ENCODE results near the gene LPP. TPM values are rescaled to one million over a fixed set of nuclear protein-coding genes. Genes with fewer than 3 reads are reported as not detected.

Gene LPP
- total RNA-seq, 1 experiment from 2014 or later: 20.2 TPM

GRCh38 chr3:188916934-188917401 lies 763.0 kb downstream of the LPP start:
- no peak for DNase-seq (ENCODE audit: low read depth, low spot score)
- in situ Hi-C loops (cut with HindIII; ENCODE audit: low pct_unique_long_range_greater_than_20kb, low sequenced_read_pairs): no loop called here

DNA sequence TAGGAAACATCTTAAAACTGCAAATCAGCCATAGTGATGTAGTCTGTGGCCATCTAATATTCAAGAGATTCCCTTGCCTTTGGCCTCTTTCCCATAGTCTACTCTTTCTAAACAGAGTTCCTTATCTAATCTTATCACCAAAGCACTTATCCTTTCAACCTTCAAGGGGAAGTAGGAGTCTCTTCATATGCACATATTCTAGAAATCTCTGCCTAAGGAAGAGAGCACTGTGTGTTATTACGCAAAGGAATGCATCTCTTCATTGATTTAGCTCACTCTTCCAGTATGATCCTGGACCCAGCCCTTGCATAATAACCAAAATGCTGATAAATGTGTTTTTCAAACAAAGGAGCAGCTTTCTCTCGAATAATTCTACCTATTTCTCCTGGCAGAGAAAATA lies 764.1 kb downstream of the LPP start:
- in situ Hi-C loops (cut with HindIII; ENCODE audit: low pct_unique_long_range_greater_than_20kb, low sequenced_read_pairs): no loop called here
- DNase-seq (ENCODE audit: low read depth, low spot score): no peak

GRCh38 chr3:188923671-188924070 lies 769.7 kb downstream of the LPP start:
- DNase-seq (ENCODE audit: low read depth, low spot score): no peak
- in situ Hi-C loops (cut with HindIII; ENCODE audit: low pct_unique_long_range_greater_than_20kb, low sequenced_read_pairs): no loop called here

GRCh38 chr3:188925376-188925775 lies 771.4 kb downstream of the LPP start:
- in situ Hi-C loops (cut with HindIII; ENCODE audit: low pct_unique_long_range_greater_than_20kb, low sequenced_read_pairs): no loop called here
- no peak for DNase-seq (ENCODE audit: low read depth, low spot score)

DNA sequence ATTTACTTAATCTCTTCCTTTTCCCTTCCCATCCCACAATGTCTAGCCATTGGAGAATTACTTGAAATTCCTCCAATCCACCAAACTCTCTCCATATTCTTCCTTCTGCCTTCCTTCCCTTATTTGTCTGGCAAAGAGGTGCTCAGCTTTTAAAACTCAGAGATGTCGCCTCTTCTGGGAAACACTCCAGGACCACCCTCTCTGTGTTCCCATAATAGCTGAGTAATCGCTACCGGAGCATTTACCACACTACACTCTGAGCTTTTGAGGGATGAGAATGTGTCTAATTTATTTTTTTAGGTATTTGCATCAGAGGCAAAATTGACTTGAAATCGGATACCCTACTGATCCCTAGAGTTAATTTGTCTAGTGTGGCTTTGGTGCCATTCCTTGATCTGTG lies 772.2 kb downstream of the LPP start:
- no peak for DNase-seq (ENCODE audit: low read depth, low spot score)
- in situ Hi-C loops (cut with HindIII; ENCODE audit: low pct_unique_long_range_greater_than_20kb, low sequenced_read_pairs): no loop called here

DNA sequence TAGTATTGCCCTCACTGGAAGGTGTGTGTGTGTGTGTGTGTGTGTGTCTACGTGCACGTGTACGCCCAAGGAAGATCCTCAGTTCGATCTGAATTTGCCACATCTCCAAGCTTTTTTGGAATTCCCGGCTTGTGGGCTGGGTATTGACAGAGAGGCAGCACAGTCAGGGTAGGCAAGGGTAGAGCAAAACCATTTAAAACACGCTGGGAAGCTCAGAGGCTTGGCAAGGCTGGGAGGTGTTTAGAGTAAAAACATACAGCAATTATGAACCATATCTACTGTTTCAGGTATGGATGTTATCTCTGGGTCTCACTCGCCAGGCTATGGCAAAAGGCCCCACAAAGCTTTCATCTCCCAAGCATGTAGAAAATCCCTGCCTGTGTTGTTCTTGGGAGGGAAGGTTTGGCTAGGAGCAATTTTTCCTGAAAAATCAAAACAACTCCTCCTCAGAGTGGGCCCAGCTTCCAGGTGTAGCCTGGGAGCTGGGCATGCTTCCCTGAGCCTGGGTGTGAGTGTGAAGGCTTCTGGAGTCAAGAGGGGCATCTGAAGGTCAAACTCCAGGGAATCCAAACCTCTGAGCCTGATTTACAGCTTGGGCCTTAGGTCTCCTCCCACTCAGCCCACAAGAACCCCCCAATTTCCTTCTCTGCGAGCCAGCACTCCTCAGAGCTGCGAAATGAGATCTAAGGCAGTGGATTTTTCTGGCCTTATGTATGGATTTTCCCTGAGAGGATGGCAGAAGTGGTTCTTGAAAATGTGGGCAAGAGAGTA lies 773.0 kb downstream of the LPP start:
- in situ Hi-C loops (cut with HindIII; ENCODE audit: low pct_unique_long_range_greater_than_20kb, low sequenced_read_pairs): no loop called here
- no peak for DNase-seq (ENCODE audit: low read depth, low spot score)

GRCh38 chr3:188927971-188928370 lies 774.0 kb downstream of the LPP start:
- in situ Hi-C loops (cut with HindIII; ENCODE audit: low pct_unique_long_range_greater_than_20kb, low sequenced_read_pairs): no loop called here
- no peak for DNase-seq (ENCODE audit: low read depth, low spot score)

DNA sequence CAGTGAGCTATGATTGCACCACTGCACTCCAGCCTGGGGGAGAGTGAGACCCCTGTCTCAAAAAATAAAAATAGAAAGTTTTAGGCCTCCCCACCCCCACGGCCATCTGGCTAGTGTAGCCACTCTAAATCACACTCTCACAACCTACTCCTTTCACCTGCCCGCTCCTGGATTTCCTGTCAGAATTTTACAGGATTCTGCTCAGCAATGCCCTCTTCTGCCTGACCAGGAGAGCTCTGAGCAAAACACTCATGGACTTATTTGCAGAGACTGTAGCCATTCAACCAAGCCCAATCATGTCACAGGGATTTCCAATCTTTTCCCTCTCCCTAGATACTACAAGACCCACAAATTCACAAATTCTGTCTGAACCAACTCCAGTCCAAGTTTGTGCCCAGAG lies 775.2 kb downstream of the LPP start:
- DNase-seq (ENCODE audit: low read depth, low spot score): peak; percentile 23
- in situ Hi-C loops (cut with HindIII; ENCODE audit: low pct_unique_long_range_greater_than_20kb, low sequenced_read_pairs): no loop called here

GRCh38 chr3:188931036-188931435 lies 777.1 kb downstream of the LPP start:
- in situ Hi-C loops (cut with HindIII; ENCODE audit: low pct_unique_long_range_greater_than_20kb, low sequenced_read_pairs): no loop called here
- DNase-seq (ENCODE audit: low read depth, low spot score): no peak

DNA sequence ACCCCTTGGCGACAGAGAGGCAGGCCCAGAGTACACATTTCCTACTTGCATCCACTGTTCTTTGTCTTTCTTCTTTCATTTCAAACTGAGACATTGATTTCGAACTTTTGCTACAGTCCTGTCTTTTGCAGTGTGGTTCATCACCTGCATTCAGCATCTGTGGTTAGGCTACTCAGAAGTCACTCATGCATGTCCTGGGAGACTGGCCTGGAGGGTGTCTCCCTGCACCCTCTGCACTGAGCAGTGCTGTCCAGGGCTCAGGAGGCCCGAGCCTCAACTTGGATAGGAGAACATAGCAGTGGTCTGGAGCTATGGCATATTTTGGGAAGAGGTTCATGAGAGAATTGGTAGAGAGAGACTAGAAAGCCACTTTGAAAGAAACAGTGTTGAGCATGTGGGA lies 777.6 kb downstream of the LPP start:
- DNase-seq (ENCODE audit: low read depth, low spot score): no peak

GRCh38 chr3:188934989-188935388 lies 781.0 kb downstream of the LPP start:
- no peak for DNase-seq (ENCODE audit: low read depth, low spot score)
- in situ Hi-C loops (cut with HindIII; ENCODE audit: low pct_unique_long_range_greater_than_20kb, low sequenced_read_pairs): no loop called here

More for the DNA sequence above, 777.6 kb downstream of the LPP start:
- in situ Hi-C loops (cut with HindIII; ENCODE audit: low pct_unique_long_range_greater_than_20kb, low sequenced_read_pairs): no loop called here

DNA sequence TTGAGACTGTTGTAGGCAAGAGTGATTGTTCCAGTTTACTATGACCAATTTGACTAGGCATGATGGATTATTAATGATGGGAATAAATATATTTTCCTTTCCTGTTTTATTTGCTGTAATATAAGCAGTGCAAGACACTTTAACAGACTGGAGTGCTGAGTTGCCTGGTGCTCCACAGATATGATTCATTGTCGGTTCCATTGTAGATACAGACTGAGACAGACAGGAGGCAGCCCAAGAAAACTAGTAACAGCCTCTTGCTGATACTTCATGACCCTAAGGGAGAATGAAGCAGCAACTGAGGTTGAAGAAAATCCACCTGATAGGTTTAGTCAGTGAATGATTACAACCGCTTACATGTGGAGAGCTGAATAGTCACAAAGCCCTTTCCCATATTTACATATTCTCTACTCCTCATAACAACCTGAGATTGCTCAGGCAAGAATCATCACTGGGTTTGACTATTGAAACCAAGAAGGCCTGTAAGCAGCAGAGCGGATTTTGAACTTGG lies 782.7 kb downstream of the LPP start:
- DNase-seq (ENCODE audit: low read depth, low spot score): no peak
- in situ Hi-C loops (cut with HindIII; ENCODE audit: low pct_unique_long_range_greater_than_20kb, low sequenced_read_pairs): no loop called here

- in situ Hi-C loops (cut with HindIII; ENCODE audit: low pct_unique_long_range_greater_than_20kb, low sequenced_read_pairs): no loop called here
- no peak for DNase-seq (ENCODE audit: low read depth, low spot score)
Observed at GRCh38 chr3:188937389-188937788, 783.4 kb downstream of the LPP start.

DNA sequence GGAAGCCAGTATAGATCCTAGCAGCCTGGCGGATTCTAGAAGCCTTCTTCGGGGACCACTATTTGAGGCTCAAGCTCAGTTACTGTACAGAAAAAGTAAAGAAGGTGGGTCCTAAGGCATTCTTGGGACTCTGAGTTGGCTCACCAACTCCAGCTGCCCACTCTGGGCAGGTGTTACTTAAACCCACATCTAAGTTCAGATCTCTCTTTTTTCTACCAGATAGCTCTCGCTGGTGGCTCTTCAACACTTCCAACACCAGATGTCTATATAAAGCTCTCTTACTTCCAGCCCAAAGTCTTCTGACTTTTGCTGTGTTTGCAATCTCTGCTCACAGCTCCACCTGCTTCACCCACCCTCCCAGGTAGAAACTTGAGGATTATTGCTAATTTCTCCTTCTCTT lies 785.0 kb downstream of the LPP start:
- no peak for DNase-seq (ENCODE audit: low read depth, low spot score)
- in situ Hi-C loops (cut with HindIII; ENCODE audit: low pct_unique_long_range_greater_than_20kb, low sequenced_read_pairs): no loop called here

- no peak for DNase-seq (ENCODE audit: low read depth, low spot score)
Observed at GRCh38 chr3:188939814-188940572, 786.0 kb downstream of the LPP start.

More at GRCh38 chr3:188939814-188940572, 786.0 kb downstream of the LPP start:
- in situ Hi-C loops (cut with HindIII; ENCODE audit: low pct_unique_long_range_greater_than_20kb, low sequenced_read_pairs): no loop called here

Data from SK-MEL-5 (cell line).